GM18951 (cell line): Measurements from ENCODE around the gene RO60.

Experiments used
- POLR2A ChIP-seq: IDR thresholded peaks from 4 replicates; pipeline ENCODE4 v1.6.1; 2011; ENCODE audit warnings: mild to moderate bottlenecking; ENCODE audit not compliant: insufficient read length, insufficient read depth; ENCODE audit errors: extremely low read depth
- in situ Hi-C: fragments of 300-500 bp; cut with MboI; formaldehyde crosslinking; loops from one replicate; pipeline ENCODE4 v1.12.0; 2022; ENCODE audit warnings: low sequenced_read_pairs, mixed read lengths, inconsistent platforms; ENCODE audit not compliant: unreplicated experiment

RO60 gene

GRCh38 chr1:193104907-193105820, 45.8 kb downstream of the RO60 start, which contains the start of gene GLRX2:
Gene GLRX2, minus strand, starts transcription at chr1:193105414. Its CDS starts 32 bp downstream, at chr1:193105382.
- in situ Hi-C loops, result no loop called here
- peak; percentile 88 for TF ChIP-seq POLR2A

DNA sequence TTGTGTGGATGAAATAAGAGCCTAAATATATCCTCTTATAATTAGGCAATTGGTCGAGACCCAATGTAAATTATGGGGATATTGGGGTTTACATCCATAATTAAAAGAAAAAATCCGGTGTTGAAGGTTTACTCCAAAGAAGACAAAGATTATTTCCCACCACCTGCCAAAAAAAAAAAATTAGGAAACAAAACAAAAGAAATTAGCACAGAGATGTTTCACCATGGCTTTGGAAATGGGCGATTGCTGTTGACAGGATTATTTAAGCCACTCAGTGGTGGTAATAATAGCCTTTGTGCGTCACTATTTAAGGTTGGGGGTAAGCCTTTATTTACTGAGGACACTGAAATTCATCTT, 46.4 kb downstream of the RO60 start:
- TF ChIP-seq POLR2A, result no peak
- in situ Hi-C loops, result no loop called here

DNA sequence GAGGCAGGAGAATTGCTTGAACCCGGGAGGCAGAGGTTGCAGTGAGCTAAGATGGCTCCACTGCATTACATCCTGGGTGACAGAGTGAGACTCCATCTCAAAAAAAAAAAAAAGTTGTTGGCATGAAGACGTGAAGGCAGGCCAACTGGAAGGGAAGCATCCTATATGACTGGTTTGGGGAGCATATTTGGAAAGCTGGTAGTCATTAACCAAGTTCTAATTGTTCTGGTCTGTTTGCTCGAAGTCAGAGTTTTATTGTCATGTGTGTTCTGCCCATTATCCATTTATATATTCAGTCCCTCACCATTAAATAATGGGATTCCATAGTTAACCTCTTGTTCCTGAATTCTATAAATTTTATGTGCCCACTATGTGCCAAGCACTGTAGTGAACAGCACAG, 49.1 kb downstream of the RO60 start:
- no peak for TF ChIP-seq POLR2A
- in situ Hi-C loops, result no loop called here
